H1 (cell line): Measurements from ENCODE around the gene AVPR2. TPM values are rescaled to one million over a fixed set of nuclear protein-coding genes. Genes with fewer than 3 reads are reported as not detected.

ENCODE experiments used
- CTCF ChIA-PET: fragments of 300-600 bp; sonication (Branson Sonifier 250); formaldehyde crosslinking; loops from one replicate; lab custom pipeline; 2021; ENCODE audit not compliant: partially characterized antibody; lab: Charles Lee
- POLR2A ChIA-PET: fragments of 300-600 bp; sonication (Branson Sonifier 250); formaldehyde crosslinking; loops from one replicate; lab custom pipeline; 2021; ENCODE audit warnings: inconsistent platforms; ENCODE audit not compliant: partially characterized antibody; lab: Charles Lee
- DNase-seq, 2 experiments: peaks; one replicate each; pipeline versions ENCODE4 v3.0.0 to v3.0.0-alpha.2; 2010 to 2022; ENCODE audit warnings: low spot score in 2 of 2, low read depth in 1 of 2, mixed read lengths in 1 of 2
- FAIRE-seq: peaks from 2 replicates; lab custom pipeline; 2011; peaks lifted over from hg19 to GRCh38; lab: Jason Lieb, UNC
- H2AFZ ChIP-seq: 2 replicates; pipeline ENCODE4 v1.8.1; 2012; ENCODE audit warnings: low read length, inconsistent platforms
- H2AK5ac ChIP-seq: 2 replicates; pipeline ENCODE4 v1.6.1; 2013; ENCODE audit warnings: low read depth, low read length
- H2BK120ac ChIP-seq: replicated peaks from 2 replicates; pipeline ENCODE3; 2013; ENCODE audit warnings: low read depth, low read length, inconsistent platforms
- H2BK12ac ChIP-seq: 2 replicates; pipeline ENCODE4 v1.6.1; 2013; ENCODE audit warnings: low read depth, low read length
- H2BK15ac ChIP-seq: 2 replicates; pipeline ENCODE4 v1.6.1; 2013; ENCODE audit warnings: low read length
- H2BK20ac ChIP-seq: 2 replicates; pipeline ENCODE4 v1.6.1; 2013; ENCODE audit warnings: low read length
- H2BK5ac ChIP-seq: 2 replicates; pipeline ENCODE4 v1.6.1; 2013; ENCODE audit warnings: low read depth, low read length
- H3K14ac ChIP-seq: 2 replicates; pipeline ENCODE4 v1.6.1; 2013; ENCODE audit warnings: inconsistent platforms; ENCODE audit not compliant: insufficient read length
- H3K18ac ChIP-seq: 2 replicates; pipeline ENCODE4 v1.6.1; 2013; ENCODE audit warnings: low read length; ENCODE audit errors: extremely low read depth
- H3K23ac ChIP-seq: 2 replicates; pipeline ENCODE4 v1.6.1; 2013; ENCODE audit warnings: inconsistent platforms; ENCODE audit not compliant: insufficient read length
- H3K23me2 ChIP-seq: 2 replicates; pipeline ENCODE4 v1.6.1; 2013; ENCODE audit warnings: low read depth, low read length
- H3K27ac ChIP-seq: 2 replicates; pipeline ENCODE4 v1.6.1; 2011; ENCODE audit warnings: low read depth, low read length, inconsistent platforms
- H3K27me3 ChIP-seq, 4 experiments: replicated peaks in 1 of 4; 1 replicate in 1 of 4; 2 replicates in 3 of 4; pipeline versions ENCODE4 v1.6.1 to v1.8.1; 2011 to 2013; ENCODE audit warnings: low read length in 3 of 4, mild to moderate bottlenecking in 3 of 4, inconsistent platforms in 2 of 4, mixed read lengths in 2 of 4, moderate library complexity in 1 of 4; ENCODE audit not compliant: control insufficient read depth in 3 of 4, insufficient read depth in 3 of 4; ENCODE audit errors: extremely low read depth in 1 of 4
- H3K36me3 ChIP-seq, 4 experiments: 2 replicates each; pipeline versions ENCODE4 v1.6.1 to v1.8.1; 2011 to 2013; ENCODE audit warnings: mild to moderate bottlenecking in 4 of 4, low read length in 3 of 4, moderate library complexity in 2 of 4, control low read depth in 1 of 4, inconsistent platforms in 1 of 4; ENCODE audit not compliant: insufficient read depth in 4 of 4, control insufficient read depth in 2 of 4
- H3K4ac ChIP-seq: replicated peaks from 2 replicates; pipeline ENCODE3; 2013; ENCODE audit warnings: low read length, low read depth, mixed read lengths, inconsistent platforms; ENCODE audit not compliant: insufficient read length
- H3K4me1 ChIP-seq, 4 experiments: replicated peaks in 1 of 4; 1 replicate in 1 of 4; 2 replicates in 3 of 4; pipeline versions ENCODE4 v1.6.1 to v1.8.1; 2011 to 2013; ENCODE audit warnings: low read length in 3 of 4, inconsistent platforms in 2 of 4, mixed read lengths in 1 of 4; ENCODE audit not compliant: insufficient read depth in 4 of 4, control insufficient read depth in 3 of 4
- H3K4me2 ChIP-seq, 2 experiments: 2 replicates each; pipeline versions ENCODE4 v1.6.1 to v1.8.1; 2011 to 2013; ENCODE audit warnings: low read depth in 2 of 2, low read length in 2 of 2, control low read depth in 1 of 2, inconsistent platforms in 1 of 2, mild to moderate bottlenecking in 1 of 2; ENCODE audit not compliant: insufficient read depth in 1 of 2
- H3K4me3 ChIP-seq, 4 experiments: fragments of 200-600, 300-600 bp in 1 of 4; sonication (generic), shearing (Covaris generic), sonication (Bioruptor Twin) in 1 of 4; 2 replicates each; pipeline versions ENCODE4 v1.5.1 to v1.8.1; 2011 to 2016; ENCODE audit warnings: low read length in 4 of 4, low read depth in 3 of 4, control low read depth in 2 of 4, inconsistent platforms in 2 of 4, mild to moderate bottlenecking in 2 of 4, mixed read lengths in 1 of 4, moderate library complexity in 1 of 4; ENCODE audit not compliant: insufficient read depth in 2 of 4; ENCODE audit errors: extremely low read depth in 1 of 4
- H3K56ac ChIP-seq: replicated peaks from 2 replicates; pipeline ENCODE3; 2013; ENCODE audit warnings: low read depth, mild to moderate bottlenecking, mixed read lengths, low read length, inconsistent platforms; ENCODE audit not compliant: insufficient read length
- H3K79me1 ChIP-seq: 2 replicates; pipeline ENCODE4 v1.6.1; 2013; ENCODE audit warnings: low read depth, low read length, control low read depth
- H3K79me2 ChIP-seq, 2 experiments: 2 replicates each; pipeline versions ENCODE4 v1.6.1 to v1.8.1; 2012 to 2013; ENCODE audit warnings: low read length in 2 of 2, mild to moderate bottlenecking in 2 of 2, inconsistent platforms in 1 of 2; ENCODE audit not compliant: insufficient read depth in 2 of 2, control insufficient read depth in 1 of 2
- H3K9ac ChIP-seq, 4 experiments: replicated peaks in 1 of 4; 1 replicate in 1 of 4; 2 replicates in 3 of 4; pipeline versions ENCODE4 v1.6.1 to v1.8.1; 2011 to 2013; ENCODE audit warnings: low read depth in 3 of 4, low read length in 3 of 4, control low read depth in 2 of 4, mild to moderate bottlenecking in 2 of 4, moderate library complexity in 2 of 4, inconsistent platforms in 1 of 4; ENCODE audit errors: extremely low read depth in 1 of 4
- H3K9me3 ChIP-seq, 2 experiments: 2 replicates each; pipeline versions ENCODE4 v1.6.1 to v1.8.1; 2012 to 2013; ENCODE audit warnings: mild to moderate bottlenecking in 2 of 2, moderate library complexity in 2 of 2, control low read depth in 1 of 2, inconsistent platforms in 1 of 2, low read depth in 1 of 2, low read length in 1 of 2, mixed read lengths in 1 of 2; ENCODE audit not compliant: insufficient read depth in 2 of 2
- H4K20me1 ChIP-seq, 2 experiments: replicated peaks in 1 of 2; 2 replicates each; pipeline versions ENCODE3 to v1.8.1; 2011 to 2013; ENCODE audit warnings: inconsistent platforms in 2 of 2, low read length in 2 of 2, mild to moderate bottlenecking in 1 of 2; ENCODE audit not compliant: insufficient read depth in 2 of 2, control insufficient read depth in 1 of 2
- H4K5ac ChIP-seq: 2 replicates; pipeline ENCODE4 v1.6.1; 2013; ENCODE audit warnings: low read length, low read depth, mixed read lengths, inconsistent platforms; ENCODE audit not compliant: insufficient read length
- H4K8ac ChIP-seq: 2 replicates; pipeline ENCODE4 v1.8.0; 2013; ENCODE audit warnings: mild to moderate bottlenecking, moderate library complexity, low read length, inconsistent platforms; ENCODE audit not compliant: insufficient read depth; ENCODE audit errors: extremely low read depth
- H4K91ac ChIP-seq: replicated peaks from 2 replicates; pipeline ENCODE3; 2013; ENCODE audit warnings: low read length, mixed read lengths, inconsistent platforms; ENCODE audit not compliant: insufficient read length
- ATF2 ChIP-seq: IDR thresholded peaks from 2 replicates; pipeline ENCODE4 v1.6.1; 2012; ENCODE audit warnings: low read length, inconsistent platforms
- EP300 ChIP-seq, 2 experiments: IDR thresholded peaks; 1 replicate in 1 of 2; 2 replicates in 1 of 2; pipeline ENCODE4 v1.6.1; 2011 to 2012; ENCODE audit warnings: low read depth in 2 of 2, low read length in 2 of 2, mild to moderate bottlenecking in 2 of 2, borderline replicate concordance in 1 of 2, inconsistent platforms in 1 of 2, moderate library complexity in 1 of 2
- RAD21 ChIP-seq, 2 experiments: IDR thresholded peaks in 1 of 2; conservative IDR thresholded peaks in 1 of 2; 2 replicates each; pipeline ENCODE4 v1.6.1; 2011; ENCODE audit warnings: low read depth in 2 of 2, low read length in 2 of 2, improper control_type of control experiment in 1 of 2, inconsistent platforms in 1 of 2, mild to moderate bottlenecking in 1 of 2, moderate library complexity in 1 of 2
- WGBS, 2 experiments: shearing (Covaris generic) in 1 of 2; methylation state at CpG; one replicate each; pipeline versions ENCODE4 v1.1.6 to v1.1.7; 2013 to 2015; ENCODE audit warnings: low lambda C conversion rate in 2 of 2, mixed read lengths in 2 of 2, inconsistent platforms in 1 of 2, low coverage in 1 of 2, missing lambda C conversion rate in 1 of 2; ENCODE audit not compliant: insufficient replicate concordance in 2 of 2, insufficient coverage in 1 of 2, insufficient read length in 1 of 2; ENCODE audit errors: extremely low coverage in 1 of 2, missing lambda C conversion rate in 1 of 2; 5-methylcytosine and 5-hydroxymethylcytosine counted together
- polyA plus RNA-seq, 7 experiments: library from polyadenylated mRNA; depleted of rRNA in 3 of 7; stranded (reverse) in 5 of 7; unstranded in 2 of 7; fragments of >200 nt in 5 of 7; fragments of 200-250 nt in 2 of 7; gene quantifications; 1 replicate in 5 of 7; 2 replicates in 1 of 7; 4 replicates in 1 of 7; pipeline versions ENCODE4 v1.2.1 to v1.2.3, GENCODE V29; 2011 to 2013; ENCODE audit warnings: missing spikeins in 2 of 7, mixed read lengths in 2 of 7
- total RNA-seq: library from RNA; stranded (reverse); fragmentation: NEBNext Ultra II Directional; extraction: Animal tissue kit (Norgen Biotek cat#: 25700); gene quantifications from 2 replicates; pipeline ENCODE4 v1.2.1, GENCODE V29; 2021

Gene AVPR2
- total and polyA plus RNA-seq, 2 of the 8 experiments (the other 6 are each of a cell fraction or from before 2014, with no cell fraction given), result 0.09 TPM; not detected in 1

- CTCF ChIA-PET, result interaction anchor here (0.6 to 19.6 kb wide), 9 partner anchors 10 to 99 kb away, joined by 3 to 272 read pairs (median 4); partner anchors contain the start of gene RENBP
- no peaks in the 10 kb centered on the region; the same call in 1 of the 2 replicates for H3K79me1 ChIP-seq
- H3K79me2 ChIP-seq, result peaks cover 0 to 3% of the 10 kb centered on the region in 2 experiments; a peak in 1 of 4 replicates
- no peak overlapping the region for H3K23ac ChIP-seq
- peaks cover 3 to 18% (median 12%) of the 10 kb centered on the region in 4 experiments for H3K4me1 ChIP-seq
- peak overlapping the region; percentile 83; the same call in 1 of the 2 replicates for H3K18ac ChIP-seq
- no peak overlapping the region for H3K14ac ChIP-seq
- no peak overlapping the region for H2BK15ac ChIP-seq
- TF ChIP-seq ATF2 (no peak), EP300 (IDR thresholded peaks at IDR 0.05; ENCODE audit: borderline replicate concordance in 1 of 2, low read depth in 2 of 2, low read length in 2 of 2) (no peak), RAD21 (IDR thresholded peaks at IDR 0.05 in 1 of 2, conservative IDR thresholded peaks at IDR 0.05 in 1 of 2; ENCODE audit: low read depth in 2 of 2, low read length in 2 of 2) (no peak)
- H3K4me2 ChIP-seq, result peak overlapping the region; percentile 88 to 94
- no peak overlapping the region for H2AFZ ChIP-seq
- H4K5ac ChIP-seq, result no peak overlapping the region
- peak overlapping the region; percentile 79 for H3K27ac ChIP-seq
- peak overlapping the region; percentile 64 for H2BK120ac ChIP-seq
- H3K56ac ChIP-seq, result no peak overlapping the region
- no peak overlapping the region; the same call in 1 of the 2 replicates for H4K8ac ChIP-seq
- peak overlapping the region; percentile 66; the same call in 1 of the 2 replicates for H2BK5ac ChIP-seq
- H3K4ac ChIP-seq, result peak overlapping the region; percentile 69
- H4K91ac ChIP-seq, result peak overlapping the region; percentile 73
- H4K20me1 ChIP-seq, result peaks cover 0 to 2% of the 10 kb centered on the region in 2 experiments
- 23% methylated on average over 15 of the region's 31 CpGs; no CpG with 5 or more reads in 1 of the 2 experiments for WGBS, 2 experiments
- peaks cover 15% of the 10 kb centered on the region; the same call in 1 of the 2 replicates for H3K23me2 ChIP-seq
- no peaks in the 10 kb centered on the region for H3K9me3 ChIP-seq
- DNase-seq (no peak), FAIRE-seq (no peak)
- H3K36me3 ChIP-seq, result peaks cover 0 to 10% (median 4%) of the 10 kb centered on the region in 4 experiments; a peak in 2 of 8 replicates
- peak overlapping the region; percentile 55 to 77 (median 62) for H3K4me3 ChIP-seq
- POLR2A ChIA-PET, result interaction anchor here (0.7 to 14.9 kb wide), 11 partner anchors 13 to 161 kb away, joined by 3 to 231 read pairs (median 7); partner anchors contain the start of genes HCFC1, L1CAM, NAA10 and RENBP
- peak overlapping the region in 3 of 4 experiments; percentile 34 to 78 (median 66); a peak in 6 of 7 replicates for H3K9ac ChIP-seq
- no peak overlapping the region for H2BK20ac ChIP-seq
- H2BK12ac ChIP-seq, result peak overlapping the region; percentile 68; the same call in 1 of the 2 replicates
- H3K27me3 ChIP-seq, result no peaks in the 10 kb centered on the region
- H2AK5ac ChIP-seq, result peak overlapping the region; percentile 93
These were observed 22.6 kb downstream of the AVPR2 start for GRCh38 chrX:153926858-153927671.
